ENCODE data around the gene DPP7. TPM values are rescaled to one million over a fixed set of nuclear protein-coding genes. Genes with fewer than 3 reads are reported as not detected.

The DPP7 gene
- total and polyA plus RNA-seq, 9 of the 15 experiments (the other 6 are each of a cell fraction or from before 2014, with no cell fraction given): 0.99 to 365 (median 132) TPM

DNA sequence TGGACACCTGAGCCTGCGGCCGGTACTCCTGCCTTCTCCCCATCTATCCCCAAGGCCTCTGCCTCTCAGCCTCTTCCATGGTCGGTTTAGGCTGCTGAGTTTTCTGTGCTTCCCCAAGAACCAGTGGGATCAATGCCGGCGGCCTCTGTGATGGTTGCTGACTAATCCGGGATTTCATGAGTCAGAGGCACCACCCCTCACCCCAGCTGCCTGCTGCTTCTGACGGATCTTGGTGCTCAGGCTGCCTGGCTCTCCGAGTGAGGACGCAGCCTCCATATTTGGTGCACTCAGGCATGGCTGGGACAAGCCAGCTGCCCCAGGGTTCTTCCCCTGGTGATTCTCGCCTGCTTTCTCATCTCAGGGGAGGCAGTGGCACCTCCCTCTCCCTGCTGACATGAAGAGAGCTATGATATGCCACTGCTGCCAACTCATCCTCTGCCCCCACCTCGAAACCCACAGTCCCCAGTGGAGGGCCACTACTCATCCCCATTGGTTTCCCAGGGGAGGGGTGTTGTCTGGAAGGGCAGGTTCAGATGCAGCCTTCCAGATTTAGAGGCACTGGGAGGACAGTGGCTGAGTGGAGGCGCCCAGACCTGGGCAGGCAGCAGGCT is 31.0 kb downstream of the DPP7 start (continued):
- TF ChIP-seq TFAP4 (CRISPR knock-in tag; IDR thresholded peaks at IDR 0.05; ENCODE audit: borderline replicate concordance): peak; percentile 84
- TF ChIP-seq ESRRA (IDR thresholded peaks at IDR 0.05; ENCODE audit: borderline replicate concordance, low read depth): no peak
- no peak for TF ChIP-seq CBX2 (IDR thresholded peaks at IDR 0.05; ENCODE audit: insufficient read depth, low read length, poor library complexity, severe bottlenecking)
- TF ChIP-seq, protein P1, sequence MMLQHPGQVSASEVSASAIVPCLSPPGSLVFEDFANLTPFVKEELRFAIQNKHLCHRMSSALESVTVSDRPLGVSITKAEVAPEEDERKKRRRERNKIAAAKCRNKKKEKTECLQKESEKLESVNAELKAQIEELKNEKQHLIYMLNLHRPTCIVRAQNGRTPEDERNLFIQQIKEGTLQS (IDR thresholded peaks at IDR 0.05): peak; percentile 82
- TF ChIP-seq, protein P1 (CRISPR knock-in tag; conservative IDR thresholded peaks at IDR 0.05): no peak
- TF ChIP-seq MTA3 (IDR thresholded peaks at IDR 0.05; ENCODE audit: borderline replicate concordance): peak; percentile 36; the same call in 1 of the 2 replicates
- TF ChIP-seq, protein P2, sequence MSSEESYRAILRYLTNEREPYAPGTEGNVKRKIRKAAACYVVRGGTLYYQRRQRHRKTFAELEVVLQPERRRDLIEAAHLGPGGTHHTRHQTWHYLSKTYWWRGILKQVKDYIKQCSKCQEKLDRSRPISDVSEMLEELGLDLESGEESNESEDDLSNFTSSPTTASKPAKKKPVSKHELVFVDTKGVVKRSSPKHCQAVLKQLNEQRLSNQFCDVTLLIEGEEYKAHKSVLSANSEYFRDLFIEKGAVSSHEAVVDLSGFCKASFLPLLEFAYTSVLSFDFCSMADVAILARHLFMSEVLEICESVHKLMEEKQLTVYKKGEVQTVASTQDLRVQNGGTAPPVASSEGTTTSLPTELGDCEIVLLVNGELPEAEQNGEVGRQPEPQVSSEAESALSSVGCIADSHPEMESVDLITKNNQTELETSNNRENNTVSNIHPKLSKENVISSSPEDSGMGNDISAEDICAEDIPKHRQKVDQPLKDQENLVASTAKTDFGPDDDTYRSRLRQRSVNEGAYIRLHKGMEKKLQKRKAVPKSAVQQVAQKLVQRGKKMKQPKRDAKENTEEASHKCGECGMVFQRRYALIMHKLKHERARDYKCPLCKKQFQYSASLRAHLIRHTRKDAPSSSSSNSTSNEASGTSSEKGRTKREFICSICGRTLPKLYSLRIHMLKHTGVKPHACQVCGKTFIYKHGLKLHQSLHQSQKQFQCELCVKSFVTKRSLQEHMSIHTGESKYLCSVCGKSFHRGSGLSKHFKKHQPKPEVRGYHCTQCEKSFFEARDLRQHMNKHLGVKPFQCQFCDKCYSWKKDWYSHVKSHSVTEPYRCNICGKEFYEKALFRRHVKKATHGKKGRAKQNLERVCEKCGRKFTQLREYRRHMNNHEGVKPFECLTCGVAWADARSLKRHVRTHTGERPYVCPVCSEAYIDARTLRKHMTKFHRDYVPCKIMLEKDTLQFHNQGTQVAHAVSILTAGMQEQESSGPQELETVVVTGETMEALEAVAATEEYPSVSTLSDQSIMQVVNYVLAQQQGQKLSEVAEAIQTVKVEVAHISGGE (CRISPR knock-in tag; IDR thresholded peaks at IDR 0.05): peak in 1 of 3 experiments; percentile 37; a peak in 1 of 6 replicates
- no peak for TF ChIP-seq PCBP2 (IDR thresholded peaks at IDR 0.05; ENCODE audit: low read depth, low read length, poor library complexity, severe bottlenecking)
- no peak for TF ChIP-seq ZNF384 (IDR thresholded peaks at IDR 0.05; ENCODE audit: low read depth, low read length)
- no peak for TF ChIP-seq IFI16 (CRISPR knock-in tag; IDR thresholded peaks at IDR 0.05)
- TF ChIP-seq NFRKB (IDR thresholded peaks at IDR 0.05; ENCODE audit: low read depth): no peak
- no peak for TF ChIP-seq NCOA1 (IDR thresholded peaks at IDR 0.05; ENCODE audit: low read depth)
- TF ChIP-seq MITF (IDR thresholded peaks at IDR 0.05): no peak
- TF ChIP-seq TEAD4 (IDR thresholded peaks at IDR 0.05; ENCODE audit: low read length): no peak
- no peak for TF ChIP-seq TEAD4 (CRISPR knock-in tag; IDR thresholded peaks at IDR 0.05; ENCODE audit: borderline replicate concordance)
- TF ChIP-seq WHSC1 (IDR thresholded peaks at IDR 0.05; ENCODE audit: low read length): no peak
- no peak for TF ChIP-seq CHD2 (IDR thresholded peaks at IDR 0.05; ENCODE audit: low read depth, low read length)
- TF ChIP-seq TRIM28 (IDR thresholded peaks at IDR 0.05): peak; percentile 55; the same call in 1 of the 2 replicates
- TF ChIP-seq POLR3G (IDR thresholded peaks at IDR 0.05; ENCODE audit: extremely low read depth, insufficient read length, insufficient replicate concordance): no peak
- TF ChIP-seq POU5F1 (IDR thresholded peaks at IDR 0.05; ENCODE audit: borderline replicate concordance, low read depth, low read length, partially characterized antibody): no peak
- no peak for TF ChIP-seq STAT5A (IDR thresholded peaks at IDR 0.05; ENCODE audit: borderline replicate concordance, low read length)
- no peak for TF ChIP-seq RBM25 (IDR thresholded peaks at IDR 0.05; ENCODE audit: low read depth, low read length, severe bottlenecking)
- TF ChIP-seq EP300 (IDR thresholded peaks at IDR 0.05; ENCODE audit: low read length): peak; percentile 10; the same call in 1 of the 2 replicates

All from K562 (cell line).